CD4-positive, alpha-beta T cell treated with Interleukin-21 for 1 hour (primary cell): ENCODE data around the gene KIN.
"Not testable (repeated sequence)": the region's sequence is repeated elsewhere in the genome, so short reads cannot be mapped to it uniquely, and the experiment has no call there.

Source experiments
- DNase-seq: peaks from one replicate; pipeline ENCODE4 v3.0.0-alpha.2; 2020

Gene KIN, protein sequence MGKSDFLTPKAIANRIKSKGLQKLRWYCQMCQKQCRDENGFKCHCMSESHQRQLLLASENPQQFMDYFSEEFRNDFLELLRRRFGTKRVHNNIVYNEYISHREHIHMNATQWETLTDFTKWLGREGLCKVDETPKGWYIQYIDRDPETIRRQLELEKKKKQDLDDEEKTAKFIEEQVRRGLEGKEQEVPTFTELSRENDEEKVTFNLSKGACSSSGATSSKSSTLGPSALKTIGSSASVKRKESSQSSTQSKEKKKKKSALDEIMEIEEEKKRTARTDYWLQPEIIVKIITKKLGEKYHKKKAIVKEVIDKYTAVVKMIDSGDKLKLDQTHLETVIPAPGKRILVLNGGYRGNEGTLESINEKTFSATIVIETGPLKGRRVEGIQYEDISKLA

GRCh38 chr10:7787857-7788638 is at the start of gene KIN, which contains the start of gene ATP5F1C:
TSS of gene KIN (minus strand) at chr10:7787993. CDS start at chr10:7787933, 60 bp downstream.
TSS of gene ATP5F1C (plus strand) at chr10:7788177. CDS start at chr10:7788208, 31 bp downstream.
- DNase-seq = peak; percentile 97

DNA sequence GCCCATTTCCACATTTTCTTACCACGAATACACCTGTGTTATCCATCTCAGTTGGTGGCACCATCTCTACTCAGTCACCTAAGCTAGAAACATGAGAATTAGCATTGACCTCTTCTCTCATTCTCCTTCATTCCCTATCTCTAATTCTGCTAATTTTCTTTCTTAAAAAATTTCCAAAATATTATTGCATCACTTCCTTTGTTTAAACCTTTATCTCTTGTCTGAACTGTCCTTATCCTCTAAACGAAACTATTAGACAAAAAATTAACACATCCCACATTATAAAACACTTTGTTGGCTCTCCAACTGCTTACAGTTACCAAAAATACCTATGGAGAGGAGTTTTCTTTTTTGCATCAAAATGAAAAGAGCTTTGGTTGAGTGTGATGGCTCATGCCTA is 48.8 kb upstream of the KIN start:
- DNase-seq = no peak

DNA sequence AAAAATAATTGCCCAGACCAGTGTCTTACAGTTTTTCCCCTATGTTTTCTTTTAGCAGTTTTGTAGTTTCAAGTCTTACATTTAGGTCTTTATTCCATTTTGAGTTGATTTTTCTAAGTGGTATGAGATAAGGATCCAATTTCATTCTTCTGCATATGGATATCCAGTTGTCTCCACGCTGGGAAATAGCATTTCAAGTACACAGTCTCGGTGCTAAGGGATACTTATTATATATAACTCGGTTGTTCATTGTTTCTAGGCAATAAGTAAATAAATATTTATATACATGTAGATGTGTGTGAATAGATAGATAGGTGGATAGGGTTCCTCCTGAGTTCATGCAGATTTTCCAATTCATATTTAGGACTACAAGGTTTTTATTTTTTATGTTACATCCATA is 46.5 kb upstream of the KIN start:
- no peak for DNase-seq

DNA sequence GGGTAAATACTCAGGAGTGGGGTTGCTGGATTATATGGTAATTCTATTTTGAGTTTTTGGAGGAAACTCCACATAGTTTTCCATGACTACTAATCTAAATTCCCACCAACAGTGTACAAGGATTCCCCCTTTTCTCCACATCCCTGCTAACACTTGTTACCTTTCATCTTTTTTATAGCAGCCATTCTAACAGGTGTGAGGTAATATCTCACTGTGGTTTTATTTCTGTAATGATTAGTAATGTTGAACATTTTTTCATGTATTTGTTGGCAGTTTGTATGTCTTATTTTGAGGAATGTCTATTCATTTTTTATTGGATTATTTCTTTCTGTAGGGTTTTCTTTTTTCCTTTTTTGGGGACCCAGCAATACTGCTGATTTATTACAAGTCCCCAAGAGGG is 45.4 kb upstream of the KIN start:
- no peak for DNase-seq

GRCh38 chr10:7832060-7832459 is 44.3 kb upstream of the KIN start:
- DNase-seq = no peak

DNA sequence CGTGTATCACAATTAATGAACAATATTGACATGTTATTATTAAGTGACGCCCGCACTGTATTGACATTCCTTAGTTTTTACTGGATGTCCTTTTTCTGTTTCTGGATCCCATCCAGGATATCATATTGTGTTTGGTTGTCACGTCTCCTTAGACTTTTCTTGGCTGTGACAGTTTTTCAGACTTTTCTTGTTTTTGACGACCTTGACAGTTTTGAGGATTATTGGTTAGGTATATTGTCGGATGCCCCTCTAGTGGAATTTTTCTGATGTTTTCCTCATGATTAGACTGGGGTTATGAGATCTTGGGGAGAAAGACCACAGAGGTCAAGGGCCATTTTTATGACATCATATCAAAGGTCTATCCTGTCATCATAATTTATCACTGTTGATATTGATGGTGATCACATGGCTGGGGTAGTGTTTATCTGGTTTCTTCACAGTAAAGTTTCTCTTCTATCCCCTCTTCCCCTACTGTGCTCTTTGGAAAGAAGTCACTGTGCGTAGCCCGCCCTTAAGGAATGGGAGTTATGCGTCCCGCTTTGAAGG is 41.6 kb upstream of the KIN start:
- no peak for DNase-seq

GRCh38 chr10:7826971-7827370 is 39.2 kb upstream of the KIN start:
- no peak for DNase-seq

DNA sequence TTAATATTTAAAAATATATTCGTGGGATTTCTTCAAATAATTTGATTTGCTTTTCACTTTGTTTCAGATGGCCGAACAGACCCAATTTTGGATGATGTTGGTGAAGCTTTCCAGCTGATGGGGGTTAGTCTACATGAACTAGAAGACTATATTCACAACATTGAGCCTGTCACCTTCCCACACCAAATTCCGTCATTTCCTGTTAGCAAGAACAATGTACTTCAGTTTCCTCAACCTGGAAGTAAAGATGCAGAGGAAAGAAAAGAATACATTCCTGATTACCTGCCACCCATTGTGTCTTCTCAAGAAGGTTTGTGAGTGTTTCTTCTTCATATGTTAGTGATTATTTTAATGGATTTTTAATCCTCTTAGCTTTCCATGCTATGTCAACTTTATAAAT is 36.5 kb upstream of the KIN start:
- DNase-seq = no peak

DNA sequence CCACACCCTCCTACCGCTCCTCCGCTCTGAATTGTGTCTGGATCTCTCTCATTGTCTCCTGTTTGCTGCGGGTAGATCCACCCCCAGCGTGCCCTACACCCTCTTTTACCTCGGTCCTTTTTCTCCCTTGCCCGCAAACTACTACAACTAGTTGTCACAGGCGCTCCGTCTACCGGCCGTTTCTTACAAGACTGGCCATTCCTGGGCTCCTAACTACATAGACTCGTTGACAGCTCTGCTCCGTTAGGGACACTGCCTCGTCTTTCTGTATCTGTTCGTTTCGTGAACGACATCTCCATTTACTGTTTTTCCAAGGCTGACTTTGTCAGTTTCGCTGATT is 31.3 kb upstream of the KIN start:
- peak; percentile 19 for DNase-seq

GRCh38 chr10:7818295-7819120 is 30.7 kb upstream of the KIN start, which contains the start of gene TAF3:
TSS of gene TAF3 (plus strand) at chr10:7818505. CDS start at chr10:7818710, 205 bp downstream.
- peak; percentile 91 for DNase-seq

DNA sequence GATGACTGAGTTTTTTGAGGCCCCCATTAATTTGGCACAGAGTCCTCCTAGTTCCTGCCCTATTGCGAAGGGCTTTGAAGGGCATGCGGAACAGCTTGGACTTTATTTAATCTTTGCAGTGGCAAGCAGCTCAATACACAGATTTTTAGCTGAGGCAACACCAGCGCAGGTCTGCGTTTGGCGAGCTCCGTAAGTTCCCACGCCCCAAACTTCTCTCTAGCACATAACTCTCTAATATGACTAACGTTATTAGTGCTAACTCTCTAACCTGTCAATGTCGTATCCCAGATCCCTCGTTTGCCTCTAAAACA is 30.1 kb upstream of the KIN start:
- no peak for DNase-seq

DNA sequence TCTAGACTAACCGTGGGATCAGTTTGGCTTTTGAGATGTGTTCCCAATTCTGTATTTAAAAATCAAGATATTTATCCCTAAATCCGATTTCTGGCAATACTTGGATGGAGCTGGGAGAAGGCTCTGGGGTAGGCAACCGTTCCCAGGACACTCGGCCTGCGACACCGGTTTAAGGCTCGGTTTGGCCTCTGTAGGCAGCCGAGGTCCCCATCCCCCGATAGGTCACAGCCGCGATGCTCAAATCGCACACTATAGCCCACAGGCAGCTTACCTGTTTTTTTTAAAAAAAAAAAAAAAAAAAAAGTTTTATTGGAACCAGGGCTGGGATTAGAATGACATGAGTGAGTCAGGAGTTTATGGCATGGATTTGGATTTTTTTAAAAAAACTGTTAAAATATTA is 29.8 kb upstream of the KIN start:
- no peak for DNase-seq

GRCh38 chr10:7813481-7813880 is 25.7 kb upstream of the KIN start:
- no peak for DNase-seq

- DNase-seq = not testable (repeated sequence)
Observed at GRCh38 chr10:7811743-7812142, 23.9 kb upstream of the KIN start.

GRCh38 chr10:7811000-7811399 is 23.2 kb upstream of the KIN start:
- no peak for DNase-seq

- no peak for DNase-seq
Observed at GRCh38 chr10:7810443-7810842, 22.6 kb upstream of the KIN start.

DNA sequence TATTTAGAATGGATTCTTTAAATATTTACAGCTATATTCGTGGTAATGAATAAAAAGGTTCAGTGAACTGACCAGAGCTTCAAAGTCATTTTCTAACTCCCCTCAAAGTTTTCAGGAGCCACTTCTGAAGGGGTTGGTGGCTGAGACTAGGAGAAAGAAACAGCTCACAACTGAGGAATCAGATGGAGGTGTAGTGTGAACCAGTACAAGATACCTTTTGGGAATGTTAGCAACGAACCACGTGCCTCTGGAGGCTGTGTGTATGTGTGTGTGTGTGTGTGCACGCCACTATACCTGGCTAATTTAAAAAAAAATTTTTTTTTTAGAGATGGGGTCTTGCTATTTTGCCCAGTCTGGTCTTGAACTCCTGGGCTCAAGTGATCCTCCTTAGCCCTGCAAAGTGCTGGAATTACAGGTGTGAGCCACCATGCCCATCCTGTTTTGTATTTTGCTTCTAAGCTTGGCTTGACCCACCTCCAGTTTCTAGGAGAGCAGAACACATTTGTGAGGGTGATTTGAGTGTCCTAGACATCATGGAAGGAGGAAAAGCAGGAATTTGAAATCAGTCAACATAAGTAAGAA is 21.0 kb upstream of the KIN start:
- DNase-seq = no peak

GRCh38 chr10:7804741-7805140 is 16.9 kb upstream of the KIN start:
- no peak for DNase-seq

- DNase-seq = no peak
Observed at GRCh38 chr10:7804216-7804615, 16.4 kb upstream of the KIN start.

- DNase-seq = no peak
Observed at GRCh38 chr10:7802606-7803005, 14.8 kb upstream of the KIN start.

GRCh38 chr10:7797582-7797981 is 9.8 kb upstream of the KIN start:
- no peak for DNase-seq

GRCh38 chr10:7795605-7796004 is 7.8 kb upstream of the KIN start:
- no peak for DNase-seq
